Calu3 (cell line): ENCODE measurements around the gene CD226. TPM values are rescaled to one million over a fixed set of nuclear protein-coding genes. Genes with fewer than 3 reads are reported as not detected.

Experiments
- BruUV-seq: library from RNA; stranded (reverse); fragments of 400-500 nt; replicated peaks from 2 replicates; lab custom pipeline; 2021; lab: Mats Ljungman, UMichigan
- CTCF ChIA-PET: fragments of 300-600 bp; sonication (Branson Sonifier 250); formaldehyde crosslinking; loops from one replicate; lab custom pipeline; 2022; ENCODE audit warnings: antibody characterized with exemption; lab: Charles Lee
- DNase-seq: peaks from one replicate; pipeline ENCODE4 v3.0.0; 2022
- H3K27ac Mint-ChIP-seq: one replicate; pipeline ENCODE4 v1.8.0; 2022; ENCODE audit warnings: mixed read lengths; ENCODE audit not compliant: unreplicated experiment
- H3K27me3 Mint-ChIP-seq: one replicate; pipeline ENCODE4 v1.8.0; 2022; ENCODE audit warnings: mixed read lengths; ENCODE audit not compliant: unreplicated experiment
- H3K36me3 Mint-ChIP-seq: one replicate; pipeline ENCODE4 v1.8.0; 2022; ENCODE audit warnings: mild to moderate bottlenecking, moderate library complexity, mixed read lengths; ENCODE audit not compliant: insufficient read depth, unreplicated experiment
- H3K4me1 Mint-ChIP-seq: one replicate; pipeline ENCODE4 v1.8.0; 2022; ENCODE audit warnings: mild to moderate bottlenecking, low read depth, mixed read lengths; ENCODE audit not compliant: unreplicated experiment
- H3K4me3 Mint-ChIP-seq: one replicate; pipeline ENCODE4 v1.8.0; 2022; ENCODE audit warnings: mild to moderate bottlenecking, low read depth, moderate library complexity, mixed read lengths; ENCODE audit not compliant: unreplicated experiment
- H3K9me3 Mint-ChIP-seq: one replicate; pipeline ENCODE4 v1.8.0; 2022; ENCODE audit warnings: low read depth, mixed read lengths; ENCODE audit not compliant: unreplicated experiment
- CTCF ChIP-seq: fragments of 200-600 bp; IDR thresholded peaks from one replicate; pipeline ENCODE4 v1.8.0; 2022; ENCODE audit warnings: antibody characterized with exemption; ENCODE audit not compliant: unreplicated experiment
- intact Hi-C: fragments of 100-400 bp; cut with micrococcal nuclease; formaldehyde crosslinking; loops from one replicate; pipeline ENCODE4 v1.10.0; 2022; ENCODE audit not compliant: unreplicated experiment
- total RNA-seq: library from RNA; stranded (reverse); gene quantifications from 2 replicates; pipeline ENCODE4 v1.2.3, GENCODE V29; 2022

Gene CD226
- total RNA-seq, 1 experiment from 2014 or later: 0.85 TPM

DNA sequence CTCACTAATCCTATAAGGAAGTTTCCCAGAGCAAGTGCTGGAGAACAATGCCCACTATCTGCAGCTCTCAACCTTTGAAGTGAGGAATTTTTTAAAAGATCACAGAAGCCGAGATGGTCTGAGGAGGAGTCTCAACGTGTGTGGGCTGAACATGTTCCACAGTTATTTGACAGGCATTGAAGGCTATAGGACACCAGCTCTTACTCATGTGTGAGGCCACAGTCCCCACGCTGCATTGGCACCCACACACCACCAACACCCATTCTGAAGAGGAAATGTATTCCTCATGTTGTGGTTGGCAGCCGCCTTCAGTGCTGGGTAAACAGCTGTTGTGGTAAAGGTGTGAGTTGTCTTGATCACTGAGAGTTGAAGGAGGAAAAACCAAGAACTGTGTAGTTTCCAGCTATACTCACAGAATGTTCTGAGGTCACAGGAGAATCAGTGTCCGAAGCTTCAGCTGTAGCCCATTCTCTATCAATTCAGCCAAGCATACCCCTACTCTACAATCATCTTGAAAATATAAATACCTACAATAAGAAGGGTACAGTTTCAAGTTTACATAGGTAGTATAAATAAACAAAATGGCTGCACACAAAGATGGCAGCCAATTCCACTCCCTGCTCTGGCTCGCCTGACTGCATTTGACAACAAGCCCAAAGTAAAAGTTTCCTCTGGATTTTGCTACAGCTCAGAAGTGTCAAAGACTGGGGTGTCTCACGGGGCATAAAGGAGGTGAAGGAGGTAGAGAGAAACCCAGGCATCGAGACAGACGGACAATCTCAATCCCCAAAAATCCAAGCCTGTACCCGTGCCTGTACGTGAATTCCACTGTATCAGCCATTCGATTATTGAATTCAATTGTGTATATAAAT is 12.1 kb downstream of the CD226 start:
- no peak overlapping the region for H3K4me3 Mint-ChIP-seq
- intact Hi-C loops: no loop called here
- H3K9me3 Mint-ChIP-seq: no peaks in the 10 kb centered on the region
- no peak for DNase-seq
- H3K27me3 Mint-ChIP-seq: no peaks in the 10 kb centered on the region
- H3K36me3 Mint-ChIP-seq: no peaks in the 10 kb centered on the region
- CTCF ChIA-PET: no interaction called here
- H3K27ac Mint-ChIP-seq: no peak overlapping the region
- TF ChIP-seq CTCF: no peak
- no TSS peak for BruUV-seq
- no peaks in the 10 kb centered on the region for H3K4me1 Mint-ChIP-seq

DNA sequence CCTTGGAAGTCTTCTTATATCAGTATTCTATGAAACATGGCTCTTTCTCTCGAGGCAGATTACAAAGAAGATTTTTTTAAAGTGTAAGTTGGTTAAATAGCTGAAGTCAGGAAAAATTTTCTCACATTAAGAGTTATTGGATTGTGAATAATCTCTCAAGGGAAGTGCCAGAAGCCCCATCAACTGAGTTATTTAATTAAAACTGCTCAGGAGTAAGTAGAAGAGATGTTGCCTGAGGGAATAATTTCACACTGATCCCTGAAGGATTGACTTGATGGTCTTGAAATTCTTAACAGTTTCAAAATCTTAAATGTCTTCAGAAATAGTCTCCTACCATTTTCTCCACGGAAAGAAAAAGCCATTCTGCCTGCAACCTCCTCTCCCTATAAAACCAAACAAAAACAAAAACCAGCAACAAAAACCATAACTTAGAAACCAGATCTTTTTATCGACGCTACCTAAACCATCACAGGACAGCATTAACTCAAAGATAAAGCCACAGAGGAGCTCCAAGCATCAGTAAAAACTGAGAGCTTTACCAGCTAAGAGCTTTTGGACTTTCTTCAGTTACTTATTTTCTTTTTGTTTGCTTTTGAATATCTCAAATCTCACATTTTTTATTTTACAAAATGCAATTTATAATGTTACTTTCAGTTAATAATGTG is 12.9 kb downstream of the CD226 start:
- no peak for TF ChIP-seq CTCF
- intact Hi-C loops: no loop called here
- BruUV-seq: no TSS peak
- CTCF ChIA-PET: no interaction called here
- H3K27me3 Mint-ChIP-seq: no peaks in the 10 kb centered on the region
- H3K4me1 Mint-ChIP-seq: no peaks in the 10 kb centered on the region
- no peak for DNase-seq
- no peaks in the 10 kb centered on the region for H3K9me3 Mint-ChIP-seq
- H3K27ac Mint-ChIP-seq: no peak overlapping the region
- H3K4me3 Mint-ChIP-seq: no peak overlapping the region
- no peaks in the 10 kb centered on the region for H3K36me3 Mint-ChIP-seq

- Mint-ChIP-seq H3K36me3 (no peaks in the 10 kb centered on the region), H3K27me3 (no peaks in the 10 kb centered on the region), H3K9me3 (no peaks in the 10 kb centered on the region)
Measured at GRCh38 chr18:69929041-69929774, 18.5 kb downstream of the CD226 start.

More at GRCh38 chr18:69929041-69929774, 18.5 kb downstream of the CD226 start:
- BruUV-seq: no TSS peak
- CTCF ChIA-PET: no interaction called here
- no peak for TF ChIP-seq CTCF
- intact Hi-C loops: no loop called here
- Mint-ChIP-seq H3K27ac (no peak overlapping the region), H3K4me1 (no peaks in the 10 kb centered on the region), H3K4me3 (no peak overlapping the region)
- DNase-seq: no peak
